Measurements from ENCODE around the gene VAMP2. TPM values are rescaled to one million over a fixed set of nuclear protein-coding genes. Genes with fewer than 3 reads are reported as not detected.

VAMP2 gene
- total RNA-seq, 1 donor from 2014 or later = 2.1 TPM

GRCh38 chr17:8186787-8187516, 24.2 kb upstream of the VAMP2 start:
- DNase-seq (ENCODE audit: low read depth) = no peak
- peak overlapping the region; percentile 96 for H3K4me3 ChIP-seq (ENCODE audit: low read depth, low read length)
- TF ChIP-seq CTCF (conservative IDR thresholded peaks at IDR 0.05; ENCODE audit: low read depth, low read length) = peak; percentile 48

GRCh38 chr17:8186446-8186786, 23.7 kb upstream of the VAMP2 start:
- no peak for DNase-seq (ENCODE audit: low read depth)
- no peak for TF ChIP-seq CTCF (conservative IDR thresholded peaks at IDR 0.05; ENCODE audit: low read depth, low read length)
- peak overlapping the region; percentile 96 for H3K4me3 ChIP-seq (ENCODE audit: low read depth, low read length)

- peak overlapping the region; percentile 96 for H3K4me3 ChIP-seq (ENCODE audit: low read depth, low read length)
- no peak for TF ChIP-seq CTCF (conservative IDR thresholded peaks at IDR 0.05; ENCODE audit: low read depth, low read length)
- DNase-seq (ENCODE audit: low read depth) = no peak
Measured at GRCh38 chr17:8185582-8186445, 23.1 kb upstream of the VAMP2 start.

- DNase-seq (ENCODE audit: low read depth) = no peak
- peak overlapping the region; percentile 77 for H3K4me3 ChIP-seq (ENCODE audit: low read depth, low read length)
- TF ChIP-seq CTCF (conservative IDR thresholded peaks at IDR 0.05; ENCODE audit: low read depth, low read length) = no peak
Measured at GRCh38 chr17:8176998-8177731, 14.4 kb upstream of the VAMP2 start.

- H3K4me3 ChIP-seq (ENCODE audit: low read depth, low read length) = peak within 1 kb of the TSS; percentile 77
- TF ChIP-seq CTCF (conservative IDR thresholded peaks at IDR 0.05; ENCODE audit: low read depth, low read length) = no peak
- DNase-seq (ENCODE audit: low read depth) = no peak
Measured at GRCh38 chr17:8176197-8176940, 13.6 kb upstream of the VAMP2 start, which contains the start of gene TMEM107. Gene TMEM107, minus strand, starts transcription at chr17:8176380. Its CDS starts 94 bp downstream, at chr17:8176286.

GRCh38 chr17:8175795-8176196, 13.0 kb upstream of the VAMP2 start:
- peak overlapping the region; percentile 77 for H3K4me3 ChIP-seq (ENCODE audit: low read depth, low read length)
- no peak for TF ChIP-seq CTCF (conservative IDR thresholded peaks at IDR 0.05; ENCODE audit: low read depth, low read length)
- no peak for DNase-seq (ENCODE audit: low read depth)
